HG03108 (cell line): ENCODE results near the gene MINDY4.

Source experiments
- ATAC-seq: cut with Tn5 transposase; IDR thresholded peaks from one replicate; pipeline ENCODE4 v1.9.1; 2021; ENCODE audit warnings: moderate library complexity; ENCODE audit not compliant: unreplicated experiment

MINDY4 gene

GRCh38 chr7:30741289-30741688 lies 29.9 kb upstream of the MINDY4 start:
- ATAC-seq = no peak

- no peak for ATAC-seq
Observed at GRCh38 chr7:30743371-30744074, 27.7 kb upstream of the MINDY4 start.

GRCh38 chr7:30744075-30744417 lies 27.2 kb upstream of the MINDY4 start:
- no peak for ATAC-seq

GRCh38 chr7:30745261-30745941 lies 25.8 kb upstream of the MINDY4 start:
- ATAC-seq = no peak

GRCh38 chr7:30750010-30750409 lies 21.2 kb upstream of the MINDY4 start:
- ATAC-seq = no peak

GRCh38 chr7:30750683-30751650 lies 20.2 kb upstream of the MINDY4 start:
- ATAC-seq = no peak

- no peak for ATAC-seq
Observed at GRCh38 chr7:30751696-30752273, 19.4 kb upstream of the MINDY4 start, which contains the start of gene INMT. Gene INMT (plus strand): TSS chr7:30752135. CDS start chr7:30752151, 16 bp downstream.

- ATAC-seq = no peak
Observed at GRCh38 chr7:30752484-30752883, 18.7 kb upstream of the MINDY4 start.

- ATAC-seq = no peak
Observed at GRCh38 chr7:30752979-30753378, 18.2 kb upstream of the MINDY4 start.

GRCh38 chr7:30754315-30754877 lies 16.8 kb upstream of the MINDY4 start:
- ATAC-seq = no peak

GRCh38 chr7:30755384-30756154 lies 15.6 kb upstream of the MINDY4 start:
- no peak for ATAC-seq

GRCh38 chr7:30757342-30757692 lies 13.9 kb upstream of the MINDY4 start:
- no peak for ATAC-seq

- no peak for ATAC-seq
Observed at GRCh38 chr7:30760514-30761213, 10.6 kb upstream of the MINDY4 start.

- no peak for ATAC-seq
Observed at GRCh38 chr7:30761214-30762156, 9.7 kb upstream of the MINDY4 start.

- ATAC-seq = no peak
Observed at GRCh38 chr7:30764030-30764975, 6.9 kb upstream of the MINDY4 start.

GRCh38 chr7:30765408-30765807 lies 5.8 kb upstream of the MINDY4 start:
- no peak for ATAC-seq

- no peak for ATAC-seq
Observed at GRCh38 chr7:30770845-30771173, 408 bp upstream of the MINDY4 start.
